ENCODE data around the gene IGF1R. TPM values are rescaled to one million over a fixed set of nuclear protein-coding genes. Genes with fewer than 3 reads are reported as not detected.

Gene IGF1R
- total RNA-seq, 1 experiment from 2014 or later: 16.3 TPM

GRCh38 chr15:98956796-98957553, 308.6 kb downstream of the IGF1R start:
- CTCF ChIA-PET: no interaction called here
- Histone ChIP-seq H3K4me1 (ENCODE audit: control insufficient read depth in 1 of 2, insufficient read depth in 2 of 2, low read length in 2 of 2) (no peaks in the 10 kb centered on the region), H3K4me2 (ENCODE audit: low read length) (no peak overlapping the region), H2AFZ (ENCODE audit: low read depth, low read length, poor library complexity, severe bottlenecking) (no peak overlapping the region), H3K36me3 (ENCODE audit: control insufficient read depth in 1 of 2, insufficient read depth in 2 of 2, low read length in 2 of 2) (no peaks in the 10 kb centered on the region), H3K27me3 (ENCODE audit: insufficient read depth, low read length) (no peaks in the 10 kb centered on the region), H3K27ac (ENCODE audit: low read depth, low read length) (no peak overlapping the region), H3K9ac (ENCODE audit: low read length) (no peak overlapping the region), H3K9me2 (ENCODE audit: insufficient read depth) (no peaks in the 10 kb centered on the region), H3K79me2 (ENCODE audit: insufficient read depth, low read length) (no peaks in the 10 kb centered on the region), H3K9me3 (ENCODE audit: control insufficient read depth in 1 of 2, insufficient read depth in 1 of 2, low read depth in 1 of 2, low read length in 2 of 2) (no peaks in the 10 kb centered on the region), H3K4me3 (replicated peaks in 1 of 2; ENCODE audit: low read depth in 1 of 2, low read length in 2 of 2) (no peak overlapping the region), H4K20me1 (ENCODE audit: insufficient read depth) (no peaks in the 10 kb centered on the region)
- BruUV-seq (replicated peaks): no TSS peak
- RAD21 ChIA-PET (ENCODE audit: low non-redundant PET in 1 of 2, low total read pairs in 2 of 2, uncharacterized antibody in 2 of 2, unreplicated experiment in 2 of 2): no interaction called here
- TF ChIP-seq CBX3 (IDR thresholded peaks at IDR 0.05; ENCODE audit: low read depth) (no peak), TCF7L2 (IDR thresholded peaks at IDR 0.05; ENCODE audit: borderline replicate concordance, extremely low read depth, insufficient read depth, insufficient read length) (no peak), SIN3A (IDR thresholded peaks at IDR 0.05; ENCODE audit: low read depth) (no peak), EZH2 (IDR thresholded peaks at IDR 0.05) (no peak), POLR2AphosphoS5 (IDR thresholded peaks at IDR 0.05; ENCODE audit: low read depth, low read length) (no peak), SP1 (IDR thresholded peaks at IDR 0.05; ENCODE audit: low read depth) (no peak), ZNF274 (IDR thresholded peaks at IDR 0.05; ENCODE audit: low read depth, low read length) (no peak), ATF3 (IDR thresholded peaks at IDR 0.05) (no peak), SRF (IDR thresholded peaks at IDR 0.05; ENCODE audit: low read depth) (no peak), FOSL1 (IDR thresholded peaks at IDR 0.05; ENCODE audit: low read depth) (no peak), ELF1 (IDR thresholded peaks at IDR 0.05; ENCODE audit: borderline replicate concordance, low read depth) (no peak), EGR1 (IDR thresholded peaks at IDR 0.05; ENCODE audit: low read depth) (no peak)
- TF ChIP-seq, protein P1, sequence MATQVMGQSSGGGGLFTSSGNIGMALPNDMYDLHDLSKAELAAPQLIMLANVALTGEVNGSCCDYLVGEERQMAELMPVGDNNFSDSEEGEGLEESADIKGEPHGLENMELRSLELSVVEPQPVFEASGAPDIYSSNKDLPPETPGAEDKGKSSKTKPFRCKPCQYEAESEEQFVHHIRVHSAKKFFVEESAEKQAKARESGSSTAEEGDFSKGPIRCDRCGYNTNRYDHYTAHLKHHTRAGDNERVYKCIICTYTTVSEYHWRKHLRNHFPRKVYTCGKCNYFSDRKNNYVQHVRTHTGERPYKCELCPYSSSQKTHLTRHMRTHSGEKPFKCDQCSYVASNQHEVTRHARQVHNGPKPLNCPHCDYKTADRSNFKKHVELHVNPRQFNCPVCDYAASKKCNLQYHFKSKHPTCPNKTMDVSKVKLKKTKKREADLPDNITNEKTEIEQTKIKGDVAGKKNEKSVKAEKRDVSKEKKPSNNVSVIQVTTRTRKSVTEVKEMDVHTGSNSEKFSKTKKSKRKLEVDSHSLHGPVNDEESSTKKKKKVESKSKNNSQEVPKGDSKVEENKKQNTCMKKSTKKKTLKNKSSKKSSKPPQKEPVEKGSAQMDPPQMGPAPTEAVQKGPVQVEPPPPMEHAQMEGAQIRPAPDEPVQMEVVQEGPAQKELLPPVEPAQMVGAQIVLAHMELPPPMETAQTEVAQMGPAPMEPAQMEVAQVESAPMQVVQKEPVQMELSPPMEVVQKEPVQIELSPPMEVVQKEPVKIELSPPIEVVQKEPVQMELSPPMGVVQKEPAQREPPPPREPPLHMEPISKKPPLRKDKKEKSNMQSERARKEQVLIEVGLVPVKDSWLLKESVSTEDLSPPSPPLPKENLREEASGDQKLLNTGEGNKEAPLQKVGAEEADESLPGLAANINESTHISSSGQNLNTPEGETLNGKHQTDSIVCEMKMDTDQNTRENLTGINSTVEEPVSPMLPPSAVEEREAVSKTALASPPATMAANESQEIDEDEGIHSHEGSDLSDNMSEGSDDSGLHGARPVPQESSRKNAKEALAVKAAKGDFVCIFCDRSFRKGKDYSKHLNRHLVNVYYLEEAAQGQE (IDR thresholded peaks at IDR 0.05; ENCODE audit: low read depth): no peak
- intact Hi-C loops (cut with micrococcal nuclease): no loop called here
- DNase-seq (ENCODE audit: low read depth, low spot score) (no peak), ATAC-seq (no peak)
- POLR2A ChIA-PET: no interaction called here
